ENCODE data around the gene TARBP1.
A peak's percentile ranks its signal among the peaks of the same experiment; 100 is the strongest.
"Not testable (repeated sequence)": the region's sequence is repeated elsewhere in the genome, so short reads cannot be mapped to it uniquely, and the experiment has no call there.

The TARBP1 gene

GRCh38 chr1:234505769-234506102 lies 26.8 kb upstream of the TARBP1 start:
- peak; percentile 77 for DNase-seq (ENCODE audit: low read depth, low spot score)
- H3K27ac ChIP-seq, result peak overlapping the region; percentile 96

GRCh38 chr1:234504969-234505768 lies 26.2 kb upstream of the TARBP1 start:
- H3K27ac ChIP-seq, result peak overlapping the region; percentile 96
- no peak for DNase-seq (ENCODE audit: low read depth, low spot score)

GRCh38 chr1:234504251-234504650 lies 25.3 kb upstream of the TARBP1 start:
- DNase-seq (ENCODE audit: low read depth, low spot score), result not testable (repeated sequence)

GRCh38 chr1:234503193-234504050 lies 24.4 kb upstream of the TARBP1 start:
- H3K27ac ChIP-seq, result no peak overlapping the region
- DNase-seq (ENCODE audit: low read depth, low spot score), result no peak

More at GRCh38 chr1:234504251-234504650, 25.3 kb upstream of the TARBP1 start:
- H3K27ac ChIP-seq, result peak overlapping the region; percentile 96

- DNase-seq (ENCODE audit: low read depth, low spot score), result no peak
- H3K27ac ChIP-seq, result no peak overlapping the region
Observed at GRCh38 chr1:234502785-234503184, 23.8 kb upstream of the TARBP1 start.

- no peak for DNase-seq (ENCODE audit: low read depth, low spot score)
- H3K27ac ChIP-seq, result peak overlapping the region; percentile 96
Observed at GRCh38 chr1:234500269-234500668, 21.3 kb upstream of the TARBP1 start.

GRCh38 chr1:234499943-234500245 lies 20.9 kb upstream of the TARBP1 start:
- no peak for DNase-seq (ENCODE audit: low read depth, low spot score)
- peak overlapping the region; percentile 96 for H3K27ac ChIP-seq

GRCh38 chr1:234499119-234499942 lies 20.4 kb upstream of the TARBP1 start:
- peak overlapping the region; percentile 96 for H3K27ac ChIP-seq
- DNase-seq (ENCODE audit: low read depth, low spot score), result no peak

- DNase-seq (ENCODE audit: low read depth, low spot score), result no peak
- H3K27ac ChIP-seq, result peak overlapping the region; percentile 96
Observed at GRCh38 chr1:234498448-234499118, 19.6 kb upstream of the TARBP1 start.

GRCh38 chr1:234497589-234497988 lies 18.6 kb upstream of the TARBP1 start:
- H3K27ac ChIP-seq, result no peak overlapping the region
- DNase-seq (ENCODE audit: low read depth, low spot score), result no peak

GRCh38 chr1:234495231-234495990 lies 16.4 kb upstream of the TARBP1 start:
- peak; percentile 85 for DNase-seq (ENCODE audit: low read depth, low spot score)
- H3K27ac ChIP-seq, result peak overlapping the region; percentile 74

GRCh38 chr1:234494049-234494448 lies 15.1 kb upstream of the TARBP1 start:
- H3K27ac ChIP-seq, result peak overlapping the region; percentile 74
- no peak for DNase-seq (ENCODE audit: low read depth, low spot score)

GRCh38 chr1:234490793-234491479 lies 12.0 kb upstream of the TARBP1 start:
- no peak overlapping the region for H3K27ac ChIP-seq
- DNase-seq (ENCODE audit: low read depth, low spot score), result no peak

GRCh38 chr1:234489698-234490077 lies 10.7 kb upstream of the TARBP1 start:
- no peak for DNase-seq (ENCODE audit: low read depth, low spot score)
- H3K27ac ChIP-seq, result no peak overlapping the region

GRCh38 chr1:234489007-234489697 lies 10.2 kb upstream of the TARBP1 start:
- DNase-seq (ENCODE audit: low read depth, low spot score), result no peak

GRCh38 chr1:234488054-234489006 lies 9.4 kb upstream of the TARBP1 start:
- DNase-seq (ENCODE audit: low read depth, low spot score), result no peak
- H3K27ac ChIP-seq, result peak overlapping the region; percentile 23

More at GRCh38 chr1:234489007-234489697, 10.2 kb upstream of the TARBP1 start:
- H3K27ac ChIP-seq, result peak overlapping the region; percentile 1
